EH (cell line): Measurements from ENCODE around the gene ITGA7.
"Not testable (repeated sequence)": the region's sequence is repeated elsewhere in the genome, so short reads cannot be mapped to it uniquely, and the experiment has no call there.

Source experiments
- DNase-seq: peaks from one replicate; pipeline ENCODE4 v3.0.0-alpha.2; 2015; ENCODE audit warnings: low read depth

Gene ITGA7

GRCh38 chr12:55682087-55682796, 25.5 kb downstream of the ITGA7 start:
- DNase-seq = no peak

DNA sequence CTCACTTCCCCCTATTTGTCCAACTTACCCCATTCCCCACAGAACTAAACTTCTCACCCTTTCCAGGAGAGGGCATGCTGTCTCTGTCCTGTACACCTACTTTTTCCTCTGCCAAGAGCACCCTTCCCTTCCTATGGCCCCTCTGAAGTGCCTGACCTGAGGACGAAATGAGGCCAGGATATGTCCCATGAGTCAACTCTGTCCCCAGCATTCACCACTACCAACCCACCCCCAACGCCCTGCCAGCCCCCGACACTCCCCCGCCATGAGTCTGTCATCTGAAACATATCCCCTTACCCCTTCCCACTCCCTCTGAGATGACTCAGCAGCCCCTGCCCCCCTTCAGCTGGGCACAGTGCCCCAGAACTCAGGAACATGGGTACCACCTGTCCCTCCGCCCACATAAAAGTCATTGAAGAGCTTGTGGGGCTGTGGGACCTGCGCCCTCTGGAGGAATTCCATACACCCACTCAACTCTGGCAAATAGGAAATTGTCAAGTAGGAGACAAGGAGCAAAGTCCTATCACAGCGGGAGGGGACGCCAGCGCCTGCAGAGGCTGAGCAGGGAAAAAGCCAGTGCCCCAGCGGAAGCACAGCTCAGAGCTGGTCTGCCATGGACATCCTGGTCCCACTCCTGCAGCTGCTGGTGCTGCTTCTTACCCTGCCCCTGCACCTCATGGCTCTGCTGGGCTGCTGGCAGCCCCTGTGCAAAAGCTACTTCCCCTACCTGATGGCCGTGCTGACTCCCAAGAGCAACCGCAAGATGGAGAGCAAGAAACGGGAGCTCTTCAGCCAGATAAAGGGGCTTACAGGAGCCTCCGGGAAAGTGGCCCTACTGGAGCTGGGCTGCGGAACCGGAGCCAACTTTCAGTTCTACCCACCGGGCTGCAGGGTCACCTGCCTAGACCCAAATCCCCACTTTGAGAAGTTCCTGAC, 26.3 kb downstream of the ITGA7 start:
- DNase-seq = peak; percentile 61

DNA sequence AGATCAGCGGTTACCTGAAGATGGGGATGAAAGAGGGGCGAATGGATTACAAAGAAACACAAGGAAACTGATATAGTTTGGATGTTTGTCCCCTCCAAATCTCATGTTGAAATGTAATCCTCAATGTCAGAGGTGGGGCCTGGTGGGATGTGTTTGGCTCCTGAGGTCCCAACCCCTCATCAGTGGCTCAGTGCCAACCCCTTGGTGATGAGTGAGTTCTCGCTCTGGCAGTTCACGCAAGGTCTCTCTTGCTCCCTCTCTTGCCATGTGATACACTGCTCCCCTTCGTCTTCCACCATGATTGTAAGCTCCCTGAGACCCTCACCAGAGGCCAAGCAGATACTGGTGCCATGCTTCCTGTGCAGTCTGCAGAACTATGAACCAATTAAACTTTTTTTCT, 28.0 kb downstream of the ITGA7 start:
- DNase-seq = no peak

DNA sequence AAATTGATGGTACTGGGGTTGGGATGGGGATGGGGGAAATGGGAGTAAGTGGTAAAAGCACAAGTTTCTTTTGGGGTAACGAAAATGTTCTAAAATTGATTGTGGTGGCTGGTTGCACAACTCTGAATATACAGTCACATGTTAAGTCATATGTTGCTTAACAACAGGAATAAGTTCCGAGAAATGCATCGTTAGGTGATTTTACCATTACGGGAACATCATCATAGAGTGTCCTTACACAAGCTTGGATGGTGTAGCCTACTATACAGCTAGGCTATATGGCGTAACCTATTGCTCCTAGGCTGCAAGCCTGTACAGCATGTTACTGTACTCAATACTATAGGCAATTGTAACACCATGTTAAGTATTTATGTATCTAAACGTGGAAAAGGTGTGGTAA, 31.0 kb downstream of the ITGA7 start:
- no peak for DNase-seq

DNA sequence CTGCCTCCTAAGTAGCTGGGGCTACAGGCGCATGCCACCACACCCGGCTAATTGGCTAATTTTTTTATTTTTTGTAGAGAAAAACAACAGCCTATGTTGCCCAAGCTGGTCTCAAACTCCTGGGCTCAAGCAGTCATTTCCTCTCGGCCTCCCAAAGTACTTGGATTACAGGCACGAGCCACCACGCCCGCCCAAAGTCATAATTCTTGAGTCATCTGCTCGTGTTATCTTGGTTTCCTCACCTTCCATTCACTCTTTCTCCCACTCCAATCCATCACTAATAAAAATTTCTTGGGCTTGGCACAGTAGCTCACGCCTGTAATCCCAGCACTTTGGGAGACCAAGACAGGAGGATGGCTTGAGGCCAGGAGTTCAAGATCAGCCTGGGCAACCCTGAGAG, 32.0 kb downstream of the ITGA7 start:
- no peak for DNase-seq

DNA sequence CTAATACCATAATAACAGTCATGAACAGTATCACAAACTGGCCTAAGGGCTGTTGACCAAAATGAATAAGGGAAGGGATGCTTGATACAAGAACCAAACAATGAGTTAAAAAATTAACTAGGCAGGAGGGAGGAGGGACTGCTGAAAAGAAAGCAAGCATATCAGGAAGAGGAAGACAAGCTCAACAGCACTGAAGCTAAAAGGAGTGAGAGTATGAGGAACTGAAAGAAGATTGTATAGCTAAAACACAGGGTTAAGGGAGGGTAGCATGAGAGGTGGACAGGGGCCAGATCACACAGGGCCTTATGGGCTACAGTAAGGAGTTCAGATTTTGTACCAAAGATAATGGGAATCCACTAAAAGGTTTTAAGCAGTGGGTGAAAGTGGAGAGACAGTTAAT, 34.1 kb downstream of the ITGA7 start:
- DNase-seq = no peak

GRCh38 chr12:55671746-55672145, 36.0 kb downstream of the ITGA7 start:
- no peak for DNase-seq

GRCh38 chr12:55670276-55670675, 37.4 kb downstream of the ITGA7 start:
- no peak for DNase-seq

DNA sequence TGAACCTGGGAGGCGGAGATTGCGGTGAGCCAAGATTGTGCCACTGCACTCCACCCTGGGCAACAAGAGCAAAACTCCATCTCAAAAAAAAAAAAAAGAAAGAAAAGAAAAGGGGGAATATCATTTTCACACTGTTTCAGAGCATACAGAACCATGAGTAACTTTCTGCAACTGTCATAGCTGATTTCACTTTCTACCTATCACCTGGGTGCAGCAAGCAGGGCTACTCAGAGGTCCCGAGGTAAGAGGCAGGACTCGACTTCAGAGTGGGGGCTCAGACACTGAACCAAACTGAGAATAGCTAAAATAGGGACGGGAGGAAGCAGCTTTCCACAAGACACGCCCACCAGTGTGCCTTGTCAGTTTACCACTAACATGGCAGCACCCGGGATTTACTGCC, 41.2 kb downstream of the ITGA7 start:
- no peak for DNase-seq

DNA sequence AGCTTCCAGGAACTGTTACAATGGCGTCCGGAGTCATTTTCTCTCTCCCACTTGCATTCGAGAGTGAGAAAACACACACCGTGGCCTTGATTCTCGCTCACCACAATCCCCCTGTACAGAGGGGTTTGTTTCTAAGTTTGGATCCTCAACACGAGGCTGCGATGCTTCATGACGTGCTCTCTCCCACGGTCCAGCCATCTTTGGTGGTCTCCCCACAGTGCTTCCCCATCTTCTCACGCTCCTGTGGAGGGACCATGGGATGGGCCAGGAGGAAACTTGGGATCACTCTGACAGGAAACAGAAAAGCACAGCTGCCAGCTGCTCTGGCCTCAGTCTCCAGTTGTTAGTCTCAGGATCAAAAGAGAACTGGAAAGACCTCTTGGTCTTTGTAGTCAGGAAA, 42.9 kb downstream of the ITGA7 start:
- no peak for DNase-seq

DNA sequence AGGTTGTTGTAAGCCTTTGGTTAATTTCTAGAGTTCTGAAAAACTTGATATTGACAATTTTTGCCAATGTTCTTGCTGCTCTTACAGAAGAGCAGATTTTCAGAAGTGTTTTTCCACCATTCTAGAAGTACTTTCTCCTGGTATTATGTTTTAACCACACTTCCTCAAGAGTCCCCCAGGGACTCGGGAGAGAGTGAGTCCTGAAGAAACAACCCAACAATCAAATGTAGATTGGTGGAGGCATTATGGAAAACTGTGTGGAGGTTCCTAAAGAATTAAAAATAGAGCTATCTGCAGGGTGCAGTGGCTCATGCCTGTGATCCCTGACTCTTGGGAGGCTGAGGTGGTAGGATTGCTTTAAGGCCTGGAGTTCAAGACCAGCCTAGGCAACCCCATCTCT, 44.3 kb downstream of the ITGA7 start:
- DNase-seq = no peak

- DNase-seq = peak; percentile 47
Measured at GRCh38 chr12:55659486-55660385, 48.0 kb downstream of the ITGA7 start.

DNA sequence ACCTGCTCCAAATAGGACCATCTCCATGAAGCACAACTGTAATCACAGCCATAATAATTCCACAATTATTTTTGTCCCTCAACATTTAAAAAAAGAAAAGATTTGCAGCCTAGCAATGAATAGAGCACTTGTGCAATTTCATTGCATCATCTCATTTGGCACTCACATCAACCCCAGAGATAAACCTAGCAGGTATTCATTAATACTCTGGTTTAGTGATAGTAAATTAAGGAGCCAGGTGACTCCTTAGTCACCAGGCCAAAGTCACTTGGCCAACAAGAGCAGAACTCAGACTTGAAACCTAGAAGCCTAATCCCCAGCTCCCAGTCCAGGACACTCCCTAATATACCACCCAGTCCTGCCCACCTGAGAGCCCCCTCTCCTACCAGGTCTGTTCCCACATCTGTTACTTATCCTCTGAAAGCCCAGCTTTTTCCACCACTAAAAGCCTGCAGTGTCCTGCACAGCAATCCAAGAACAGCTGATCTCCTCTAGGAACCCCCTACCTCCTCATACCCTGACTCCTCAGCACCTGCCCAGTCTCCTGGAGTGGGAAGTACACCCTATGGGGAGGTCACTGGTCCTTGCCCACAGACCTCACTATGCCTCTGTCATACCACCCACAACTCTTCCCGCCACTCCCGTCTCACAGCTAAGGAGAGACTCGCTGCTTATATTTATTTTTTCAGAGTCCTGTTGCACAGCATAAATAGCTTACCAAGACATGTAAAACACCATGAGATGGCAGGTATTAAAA, 48.9 kb downstream of the ITGA7 start:
- no peak for DNase-seq

DNA sequence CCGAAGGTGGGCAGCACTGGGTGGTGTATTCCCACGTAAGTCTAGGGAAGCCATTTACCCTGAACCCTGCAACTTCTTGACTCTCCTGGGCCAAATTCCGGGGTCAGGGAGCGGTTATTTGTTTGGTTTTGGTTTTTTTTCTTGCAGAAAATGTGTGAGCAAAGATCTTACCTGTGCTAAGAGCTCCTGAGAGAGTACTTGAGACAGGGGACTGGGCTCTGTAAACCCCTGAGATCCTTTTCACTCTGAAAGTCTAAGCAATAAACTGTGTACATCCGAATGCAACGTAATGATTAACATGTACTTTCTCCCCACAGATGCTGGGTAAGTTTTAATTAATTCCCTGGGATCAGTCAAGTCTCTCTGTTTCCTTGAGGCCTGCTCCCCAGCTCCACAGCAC, 49.5 kb downstream of the ITGA7 start:
- DNase-seq = no peak

- DNase-seq = no peak
Measured at GRCh38 chr12:55657212-55657611, 50.5 kb downstream of the ITGA7 start.

GRCh38 chr12:55654511-55655214, 53.0 kb downstream of the ITGA7 start:
- no peak for DNase-seq

DNA sequence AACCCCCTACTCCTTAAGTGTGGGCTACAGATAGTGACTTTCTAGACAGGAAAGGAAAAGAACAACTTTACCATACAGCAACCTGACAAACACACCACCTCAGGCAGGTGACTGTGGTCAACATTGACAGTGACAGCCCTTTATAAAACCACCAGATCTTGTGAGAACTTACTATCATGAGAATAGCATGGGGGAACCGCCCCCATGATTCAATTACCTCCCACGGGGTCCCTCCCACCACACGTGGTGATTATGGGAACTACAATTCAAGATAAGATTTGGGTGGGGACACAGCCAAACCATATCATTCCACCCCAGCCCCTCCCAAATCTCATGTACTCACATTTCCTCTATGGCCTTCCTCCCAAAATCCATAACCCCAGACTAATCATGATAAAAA, 54.7 kb downstream of the ITGA7 start:
- DNase-seq = no peak

DNA sequence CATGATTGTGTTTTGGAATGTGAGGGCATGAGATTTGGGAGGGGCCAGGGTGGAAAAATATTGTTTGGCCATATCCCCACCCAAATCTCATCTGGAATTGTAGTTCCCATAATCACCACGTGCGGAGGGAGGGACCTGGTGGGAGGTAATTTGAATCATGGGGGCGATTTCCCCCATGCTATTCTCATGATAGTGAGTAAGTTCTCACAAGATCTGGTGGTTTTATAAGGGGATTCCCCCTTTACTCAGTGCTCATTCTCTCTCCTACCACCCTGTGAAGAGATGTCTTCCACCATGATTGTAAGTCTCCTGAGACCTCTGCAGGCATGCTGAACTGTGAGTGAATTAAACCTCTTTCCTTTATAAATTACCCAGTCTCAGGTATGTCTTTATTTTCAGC, 55.4 kb downstream of the ITGA7 start:
- no peak for DNase-seq

DNA sequence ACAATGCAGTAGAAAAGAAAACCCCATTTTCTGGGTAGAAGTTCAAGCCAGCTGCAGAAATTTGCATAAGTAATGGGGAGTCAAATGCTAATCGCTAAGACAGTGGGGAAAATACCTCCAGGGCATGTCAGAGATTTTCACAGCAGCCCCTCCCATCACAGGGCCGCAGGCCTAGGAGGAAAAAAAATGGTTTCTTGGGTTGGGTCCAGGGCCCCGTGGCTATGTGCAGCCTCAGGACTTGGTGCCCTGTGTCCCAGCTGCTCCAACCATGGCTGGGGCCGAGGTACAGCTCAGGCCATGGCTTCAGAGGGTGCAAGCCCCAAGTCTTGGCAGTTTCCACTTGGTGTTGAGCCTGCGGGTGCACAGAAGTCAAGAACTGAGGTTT, 56.4 kb downstream of the ITGA7 start:
- no peak for DNase-seq

DNA sequence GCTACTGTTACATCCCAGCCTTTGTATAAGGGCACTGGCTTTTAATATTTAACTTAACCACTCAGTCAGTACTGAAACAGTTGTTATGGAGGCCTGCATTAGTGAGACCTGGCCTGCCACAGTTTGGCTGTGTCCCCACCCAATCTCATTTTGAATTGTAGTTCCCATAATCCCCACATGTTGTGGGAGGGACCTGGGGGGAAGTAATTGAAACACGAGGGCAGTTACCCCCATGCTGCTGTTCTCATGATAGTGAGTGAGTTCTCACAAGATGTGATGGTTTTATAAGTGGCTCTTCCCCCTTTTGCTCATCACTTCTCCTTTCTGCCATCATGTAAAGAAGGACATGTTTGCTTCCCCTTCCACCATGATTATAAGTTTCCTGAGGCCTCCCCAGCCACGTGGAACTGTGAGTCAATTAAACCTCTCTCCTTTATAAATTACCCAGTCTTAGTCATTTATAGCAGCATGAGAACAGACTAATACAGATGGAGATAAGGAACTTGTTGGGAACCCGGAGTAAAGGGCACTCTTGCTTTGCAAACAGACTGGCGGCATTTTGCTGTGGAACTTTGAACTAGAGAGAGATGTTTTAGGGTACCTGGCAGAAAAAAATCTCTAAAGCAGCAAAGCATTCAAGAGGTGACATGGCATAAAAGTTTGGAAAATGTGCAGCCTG, 56.9 kb downstream of the ITGA7 start:
- DNase-seq = not testable (repeated sequence)
